ENCODE measurements around the gene ADAT3.

Gene ADAT3

GRCh38 chr19:1943661-1944087 lies 38.5 kb downstream of the ADAT3 start:
- DNase-seq, result no peak

GRCh38 chr19:1944088-1944915 lies 39.1 kb downstream of the ADAT3 start:
- DNase-seq, result no peak

- no peak for DNase-seq
Observed at GRCh38 chr19:1944916-1945561, 39.8 kb downstream of the ADAT3 start.

- no peak for DNase-seq
Observed at GRCh38 chr19:1945899-1946298, 40.7 kb downstream of the ADAT3 start.

GRCh38 chr19:1947651-1948209 lies 42.5 kb downstream of the ADAT3 start:
- no peak for DNase-seq

GRCh38 chr19:1949304-1950101 lies 44.3 kb downstream of the ADAT3 start:
- no peak for DNase-seq

- no peak for DNase-seq
Observed at GRCh38 chr19:1950640-1951039, 45.4 kb downstream of the ADAT3 start.

- DNase-seq, result no peak
Observed at GRCh38 chr19:1952635-1953034, 47.4 kb downstream of the ADAT3 start.

GRCh38 chr19:1953037-1953436 lies 47.8 kb downstream of the ADAT3 start:
- DNase-seq, result no peak

- DNase-seq, result no peak
Observed at GRCh38 chr19:1953441-1954094, 48.4 kb downstream of the ADAT3 start.

- no peak for DNase-seq
Observed at GRCh38 chr19:1954532-1954933, 49.3 kb downstream of the ADAT3 start.

GRCh38 chr19:1955171-1956121 lies 50.2 kb downstream of the ADAT3 start:
- DNase-seq, result no peak

GRCh38 chr19:1956122-1956494 lies 50.9 kb downstream of the ADAT3 start:
- no peak for DNase-seq

- DNase-seq, result no peak
Observed at GRCh38 chr19:1956868-1957492, 51.8 kb downstream of the ADAT3 start.

- no peak for DNase-seq
Observed at GRCh38 chr19:1957562-1958248, 52.5 kb downstream of the ADAT3 start.

- DNase-seq, result no peak
Observed at GRCh38 chr19:1959928-1960589, 54.9 kb downstream of the ADAT3 start.

GRCh38 chr19:1961000-1961883 lies 56.0 kb downstream of the ADAT3 start:
- DNase-seq, result no peak

- DNase-seq, result no peak
Observed at GRCh38 chr19:1962674-1963073, 57.5 kb downstream of the ADAT3 start.
